ENCODE results near the gene KL. TPM values are rescaled to one million over a fixed set of nuclear protein-coding genes. Genes with fewer than 3 reads are reported as not detected.

Gene KL
- polyA plus RNA-seq, 1 donor (not counting 4 experiments of a cell fraction or from before 2014, with no cell fraction given) = not detected

- DNase-seq (ENCODE audit: low read depth, low spot score) = no peak
- Histone ChIP-seq H3K27ac (ENCODE audit: control insufficient read depth, insufficient read depth, low read length) (no peak overlapping the region), H3K4me1 (ENCODE audit: control insufficient read depth, extremely low read depth, insufficient read depth, low read length) (no peaks in the 10 kb centered on the region), H3K4me2 (ENCODE audit: control insufficient read depth, extremely low read depth, insufficient read depth, low read depth, low read length) (no peak overlapping the region), H3K79me2 (ENCODE audit: control insufficient read depth, insufficient read depth, low read length) (no peaks in the 10 kb centered on the region), H3K36me3 (ENCODE audit: control insufficient read depth in 2 of 2, extremely low read depth in 1 of 2, insufficient read depth in 2 of 2, low read length in 2 of 2) (no peaks in the 10 kb centered on the region), H3K27me3 (ENCODE audit: control insufficient read depth, extremely low read depth, insufficient read depth, low read length) (no peaks in the 10 kb centered on the region), H3K9ac (ENCODE audit: control insufficient read depth, extremely low read depth, insufficient read depth, low read length) (no peak overlapping the region), H2AFZ (ENCODE audit: control insufficient read depth, low read length) (no peak overlapping the region), H3K9me1 (ENCODE audit: control insufficient read depth, extremely low read depth, insufficient read depth, low read length) (no peaks in the 10 kb centered on the region), H3K9me3 (ENCODE audit: control insufficient read depth, low read depth, low read length) (no peaks in the 10 kb centered on the region), H4K20me1 (ENCODE audit: control insufficient read depth, extremely low read depth, insufficient read depth, low read length) (no peaks in the 10 kb centered on the region), H3K4me3 (ENCODE audit: control insufficient read depth in 2 of 3, extremely low read depth in 1 of 3, insufficient read depth in 2 of 3, low read depth in 1 of 3, low read length in 3 of 3) (no peak overlapping the region)
- FAIRE-seq = no peak
- TF ChIP-seq CTCF (optimal IDR thresholded peaks at IDR 0.05 in 1 of 3, IDR thresholded peaks at IDR 0.05 in 1 of 3, conservative IDR thresholded peaks at IDR 0.05 in 1 of 3; ENCODE audit: extremely low read depth in 1 of 3, insufficient read depth in 2 of 3, low read length in 3 of 3) = no peak
- no peak for TF ChIP-seq EZH2 (IDR thresholded peaks at IDR 0.05; ENCODE audit: low read length)
- dilution Hi-C loops (cut with MboI; ENCODE audit: extremely low pct_ligation_motif_present, low sequenced_read_pairs) = no loop called here
Measured at GRCh38 chr13:32978278-32978677, 37.9 kb upstream of the KL start.

- H3K36me3 ChIP-seq (ENCODE audit: control insufficient read depth in 2 of 2, extremely low read depth in 1 of 2, insufficient read depth in 2 of 2, low read length in 2 of 2) = no peaks in the 10 kb centered on the region
- FAIRE-seq (no peak), DNase-seq (ENCODE audit: low read depth, low spot score) (no peak)
- H4K20me1 ChIP-seq (ENCODE audit: control insufficient read depth, extremely low read depth, insufficient read depth, low read length) = no peaks in the 10 kb centered on the region
- TF ChIP-seq CTCF (optimal IDR thresholded peaks at IDR 0.05 in 1 of 3, IDR thresholded peaks at IDR 0.05 in 1 of 3, conservative IDR thresholded peaks at IDR 0.05 in 1 of 3; ENCODE audit: extremely low read depth in 1 of 3, insufficient read depth in 2 of 3, low read length in 3 of 3) (no peak), EZH2 (IDR thresholded peaks at IDR 0.05; ENCODE audit: low read length) (no peak)
- H3K9me1 ChIP-seq (ENCODE audit: control insufficient read depth, extremely low read depth, insufficient read depth, low read length) = no peaks in the 10 kb centered on the region
- H2AFZ ChIP-seq (ENCODE audit: control insufficient read depth, low read length) = no peak overlapping the region
- no peaks in the 10 kb centered on the region for H3K79me2 ChIP-seq (ENCODE audit: control insufficient read depth, insufficient read depth, low read length)
- H3K4me2 ChIP-seq (ENCODE audit: control insufficient read depth, extremely low read depth, insufficient read depth, low read depth, low read length) = no peak overlapping the region
- H3K27ac ChIP-seq (ENCODE audit: control insufficient read depth, insufficient read depth, low read length) = no peak overlapping the region
- dilution Hi-C loops (cut with MboI; ENCODE audit: extremely low pct_ligation_motif_present, low sequenced_read_pairs) = no loop called here
- H3K9me3 ChIP-seq (ENCODE audit: control insufficient read depth, low read depth, low read length) = no peaks in the 10 kb centered on the region
- no peak overlapping the region for H3K4me3 ChIP-seq (ENCODE audit: control insufficient read depth in 2 of 3, extremely low read depth in 1 of 3, insufficient read depth in 2 of 3, low read depth in 1 of 3, low read length in 3 of 3)
- H3K27me3 ChIP-seq (ENCODE audit: control insufficient read depth, extremely low read depth, insufficient read depth, low read length) = no peaks in the 10 kb centered on the region
- H3K4me1 ChIP-seq (ENCODE audit: control insufficient read depth, extremely low read depth, insufficient read depth, low read length) = no peaks in the 10 kb centered on the region
- no peak overlapping the region for H3K9ac ChIP-seq (ENCODE audit: control insufficient read depth, extremely low read depth, insufficient read depth, low read length)
Measured at GRCh38 chr13:32983058-32983457, 33.2 kb upstream of the KL start.
